HG02588 (cell line): ENCODE results near the gene NAGLU.

Experiments
- ATAC-seq: cut with Tn5 transposase; IDR thresholded peaks from one replicate; pipeline ENCODE4 v1.9.1; 2021; ENCODE audit warnings: mild to moderate bottlenecking, moderate library complexity; ENCODE audit not compliant: unreplicated experiment

Gene NAGLU

GRCh38 chr17:42536048-42536371, at the start of gene NAGLU:
Gene NAGLU, plus strand, starts transcription at chr17:42536241. Its CDS starts 32 bp downstream, at chr17:42536273.
- ATAC-seq, result peak; percentile 81

- no peak for ATAC-seq
Observed at GRCh38 chr17:42488032-42488431, 48.0 kb upstream of the NAGLU start.

- ATAC-seq, result no peak
Observed at GRCh38 chr17:42493319-42493718, 42.7 kb upstream of the NAGLU start.

- no peak for ATAC-seq
Observed at GRCh38 chr17:42494673-42495072, 41.4 kb upstream of the NAGLU start.

- no peak for ATAC-seq
Observed at GRCh38 chr17:42498828-42499227, 37.2 kb upstream of the NAGLU start.

- ATAC-seq, result no peak
Observed at GRCh38 chr17:42502091-42502490, 34.0 kb upstream of the NAGLU start.

- no peak for ATAC-seq
Observed at GRCh38 chr17:42502926-42503325, 33.1 kb upstream of the NAGLU start.

GRCh38 chr17:42507671-42508070, 28.4 kb upstream of the NAGLU start:
- no peak for ATAC-seq

- ATAC-seq, result no peak
Observed at GRCh38 chr17:42508426-42509165, 27.4 kb upstream of the NAGLU start.

GRCh38 chr17:42509409-42509808, 26.6 kb upstream of the NAGLU start:
- ATAC-seq, result no peak

GRCh38 chr17:42509841-42510240, 26.2 kb upstream of the NAGLU start:
- no peak for ATAC-seq

- ATAC-seq, result no peak
Observed at GRCh38 chr17:42512246-42512645, 23.8 kb upstream of the NAGLU start.

- ATAC-seq, result no peak
Observed at GRCh38 chr17:42512733-42513251, 23.2 kb upstream of the NAGLU start.

GRCh38 chr17:42513686-42514085, 22.4 kb upstream of the NAGLU start:
- ATAC-seq, result no peak

GRCh38 chr17:42514279-42514678, 21.8 kb upstream of the NAGLU start:
- no peak for ATAC-seq

- no peak for ATAC-seq
Observed at GRCh38 chr17:42514867-42515266, 21.2 kb upstream of the NAGLU start.

GRCh38 chr17:42517516-42517915, 18.5 kb upstream of the NAGLU start:
- no peak for ATAC-seq

- ATAC-seq, result no peak
Observed at GRCh38 chr17:42518046-42518754, 17.8 kb upstream of the NAGLU start.

- ATAC-seq, result no peak
Observed at GRCh38 chr17:42518755-42519545, 17.1 kb upstream of the NAGLU start.

GRCh38 chr17:42519546-42520491, 16.2 kb upstream of the NAGLU start:
- ATAC-seq, result no peak
